OCI-LY1 (cell line): ENCODE data around the gene PSMD1.

Source experiments
- H2AFZ ChIP-seq: fragments of 200-600 bp; sonication (generic), shearing (Covaris generic); 2 replicates; pipeline ENCODE4 v1.6.0; 2014; ENCODE audit warnings: antibody characterized with exemption, mild to moderate bottlenecking, low read length
- H3F3A ChIP-seq: fragments of 200-600 bp; sonication (generic), shearing (Covaris generic); 2 replicates; pipeline ENCODE4 v1.6.0; 2014; ENCODE audit warnings: mild to moderate bottlenecking, antibody characterized with exemption, low read length, moderate library complexity; ENCODE audit not compliant: insufficient read depth
- H3K27ac ChIP-seq: fragments of 200-600 bp; sonication (generic); 2 replicates; pipeline ENCODE4 v1.5.1; 2014; ENCODE audit warnings: low read length, mixed run types, mild to moderate bottlenecking, low read depth; ENCODE audit not compliant: poor library complexity, severe bottlenecking
- H3K27me3 ChIP-seq: fragments of 200-600 bp; sonication (generic); 2 replicates; pipeline ENCODE4 v1.6.0; 2014; ENCODE audit warnings: antibody characterized with exemption, mild to moderate bottlenecking, low read length, moderate library complexity; ENCODE audit not compliant: insufficient read depth
- H3K36me3 ChIP-seq: fragments of 200-600 bp; sonication (generic); 2 replicates; pipeline ENCODE4 v1.6.1; 2014; ENCODE audit warnings: mild to moderate bottlenecking, antibody characterized with exemption, low read length, moderate library complexity, mixed read lengths; ENCODE audit not compliant: insufficient read depth
- H3K4me1 ChIP-seq: fragments of 200-600 bp; sonication (generic); 2 replicates; pipeline ENCODE4 v1.5.1; 2014; ENCODE audit warnings: mild to moderate bottlenecking, low read length, moderate library complexity; ENCODE audit not compliant: insufficient read depth, severe bottlenecking
- H3K4me2 ChIP-seq: fragments of 200-600 bp; sonication (generic), shearing (Covaris generic); 2 replicates; pipeline ENCODE4 v1.6.1; 2014; ENCODE audit warnings: low read length
- H3K4me3 ChIP-seq: fragments of 200-600 bp; sonication (generic); 2 replicates; pipeline ENCODE4 v1.5.1; 2014; ENCODE audit warnings: low read length, low read depth, mild to moderate bottlenecking, mixed read lengths; ENCODE audit not compliant: poor library complexity, severe bottlenecking
- H3K79me2 ChIP-seq: fragments of 200-600 bp; shearing (Covaris generic); 2 replicates; pipeline ENCODE4 v1.6.1; 2016; ENCODE audit warnings: mixed run types, low read length, mixed read lengths; ENCODE audit not compliant: insufficient read depth
- H3K9ac ChIP-seq: fragments of 200-600 bp; sonication (generic), shearing (Covaris generic); 2 replicates; pipeline ENCODE4 v1.6.1; 2014; ENCODE audit warnings: mild to moderate bottlenecking, low read length, mixed read lengths
- H3K9me2 ChIP-seq: fragments of 200-600 bp; sonication (generic), shearing (Covaris generic); 2 replicates; pipeline ENCODE4 v1.6.1; 2014; ENCODE audit warnings: low read depth, mild to moderate bottlenecking, low read length, mixed read lengths
- H3K9me3 ChIP-seq: fragments of 200-600 bp; shearing (Covaris generic); 2 replicates; pipeline ENCODE4 v1.6.1; 2014; ENCODE audit warnings: low read length, mixed read lengths
- H4K20me1 ChIP-seq: fragments of 200-600 bp; sonication (generic), shearing (Covaris generic); 2 replicates; pipeline ENCODE4 v1.6.0; 2016; ENCODE audit warnings: mild to moderate bottlenecking, low read length; ENCODE audit not compliant: insufficient read depth
- EZH2 ChIP-seq: fragments of 200-600 bp; sonication (generic), shearing (Covaris generic); IDR thresholded peaks from 2 replicates; pipeline ENCODE4 v1.8.0; 2017; ENCODE audit warnings: borderline replicate concordance, mixed run types, mild to moderate bottlenecking, antibody characterized with exemption, low read length, moderate library complexity, mixed read lengths
- TF ChIP-seq, protein P1 (sequence below): fragments of 200-600 bp; sonication (generic), shearing (Covaris generic); IDR thresholded peaks from 2 replicates; pipeline ENCODE4 v1.5.1; 2017; ENCODE audit warnings: mild to moderate bottlenecking, antibody characterized with exemption, low read length, moderate library complexity, mixed read lengths

PSMD1 gene

GRCh38 chr2:231182513-231182899 is 125.8 kb downstream of the PSMD1 start:
- H3K9me2 ChIP-seq = no peaks in the 10 kb centered on the region
- H3K27me3 ChIP-seq = no peaks in the 10 kb centered on the region
- H3K27ac ChIP-seq = no peak overlapping the region
- H3K9ac ChIP-seq = no peak overlapping the region
- peaks cover 29% of the 10 kb centered on the region for H3K4me1 ChIP-seq
- no peak overlapping the region for H3K4me3 ChIP-seq
- H3F3A ChIP-seq = no peaks in the 10 kb centered on the region
- H3K36me3 ChIP-seq = no peaks in the 10 kb centered on the region
- H3K9me3 ChIP-seq = no peaks in the 10 kb centered on the region
- TF ChIP-seq EZH2 = no peak
- TF ChIP-seq, protein P1, sequence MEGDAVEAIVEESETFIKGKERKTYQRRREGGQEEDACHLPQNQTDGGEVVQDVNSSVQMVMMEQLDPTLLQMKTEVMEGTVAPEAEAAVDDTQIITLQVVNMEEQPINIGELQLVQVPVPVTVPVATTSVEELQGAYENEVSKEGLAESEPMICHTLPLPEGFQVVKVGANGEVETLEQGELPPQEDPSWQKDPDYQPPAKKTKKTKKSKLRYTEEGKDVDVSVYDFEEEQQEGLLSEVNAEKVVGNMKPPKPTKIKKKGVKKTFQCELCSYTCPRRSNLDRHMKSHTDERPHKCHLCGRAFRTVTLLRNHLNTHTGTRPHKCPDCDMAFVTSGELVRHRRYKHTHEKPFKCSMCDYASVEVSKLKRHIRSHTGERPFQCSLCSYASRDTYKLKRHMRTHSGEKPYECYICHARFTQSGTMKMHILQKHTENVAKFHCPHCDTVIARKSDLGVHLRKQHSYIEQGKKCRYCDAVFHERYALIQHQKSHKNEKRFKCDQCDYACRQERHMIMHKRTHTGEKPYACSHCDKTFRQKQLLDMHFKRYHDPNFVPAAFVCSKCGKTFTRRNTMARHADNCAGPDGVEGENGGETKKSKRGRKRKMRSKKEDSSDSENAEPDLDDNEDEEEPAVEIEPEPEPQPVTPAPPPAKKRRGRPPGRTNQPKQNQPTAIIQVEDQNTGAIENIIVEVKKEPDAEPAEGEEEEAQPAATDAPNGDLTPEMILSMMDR = no peak
- peak overlapping the region; percentile 11; the same call in 1 of the 2 replicates for H3K4me2 ChIP-seq
- no peak overlapping the region for H2AFZ ChIP-seq
- H3K79me2 ChIP-seq = no peaks in the 10 kb centered on the region
- no peaks in the 10 kb centered on the region for H4K20me1 ChIP-seq

DNA sequence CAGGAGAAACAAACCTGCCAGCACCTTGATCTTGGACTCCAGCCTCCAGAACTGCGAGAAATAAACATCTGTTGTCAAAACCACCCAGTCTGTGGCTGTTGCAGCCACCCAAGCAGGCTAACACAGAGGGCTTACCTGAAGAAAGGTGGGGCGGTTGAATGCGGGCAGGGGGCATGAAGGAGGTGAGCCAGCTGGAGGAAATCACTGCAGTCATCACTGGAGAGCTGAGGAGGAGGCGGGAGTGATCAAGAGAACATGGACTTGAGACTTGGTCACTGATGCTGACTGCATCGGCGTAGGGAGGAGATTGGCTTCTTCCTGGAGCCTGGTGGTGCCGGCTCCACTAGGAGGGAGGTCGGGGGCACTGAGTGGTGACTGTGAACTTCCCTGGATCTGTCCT is 127.2 kb downstream of the PSMD1 start:
- Histone ChIP-seq H3K9me2 (no peaks in the 10 kb centered on the region), H3K4me3 (no peak overlapping the region), H3F3A (no peaks in the 10 kb centered on the region), H3K9ac (no peak overlapping the region), H3K27me3 (no peaks in the 10 kb centered on the region), H4K20me1 (no peaks in the 10 kb centered on the region), H3K4me2 (no peak overlapping the region), H3K9me3 (no peaks in the 10 kb centered on the region), H3K4me1 (peaks cover 26% of the 10 kb centered on the region), H2AFZ (no peak overlapping the region), H3K79me2 (no peaks in the 10 kb centered on the region), H3K27ac (no peak overlapping the region), H3K36me3 (no peaks in the 10 kb centered on the region)
- TF ChIP-seq EZH2 = no peak
- TF ChIP-seq, protein P1 = no peak

DNA sequence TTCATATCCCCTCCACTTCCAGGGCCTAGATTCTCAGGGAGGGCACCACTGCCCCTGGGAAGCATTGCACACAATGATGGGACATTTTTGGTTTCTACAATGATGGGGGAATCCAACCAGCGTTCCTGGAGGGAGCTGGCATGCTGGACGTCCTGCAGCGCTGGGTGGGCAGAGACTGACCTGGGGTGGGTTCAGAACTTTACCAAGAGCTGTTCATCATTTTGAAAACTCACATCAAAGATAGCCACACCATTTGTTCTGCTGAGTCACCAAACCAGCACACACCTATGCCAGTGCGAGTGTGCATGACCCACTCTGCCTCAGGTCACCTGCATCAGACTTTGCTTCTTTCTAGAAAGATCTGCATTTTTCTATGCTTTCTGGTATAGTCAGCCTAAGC is 127.7 kb downstream of the PSMD1 start:
- Histone ChIP-seq H2AFZ (no peak overlapping the region), H3K36me3 (no peaks in the 10 kb centered on the region), H3K9ac (no peak overlapping the region), H3K4me2 (no peak overlapping the region), H4K20me1 (no peaks in the 10 kb centered on the region), H3K79me2 (no peaks in the 10 kb centered on the region), H3K4me1 (peaks cover 22% of the 10 kb centered on the region), H3K9me2 (no peaks in the 10 kb centered on the region), H3K27me3 (no peaks in the 10 kb centered on the region), H3K9me3 (no peaks in the 10 kb centered on the region), H3F3A (no peaks in the 10 kb centered on the region), H3K27ac (no peak overlapping the region), H3K4me3 (no peak overlapping the region)
- TF ChIP-seq, protein P1 = no peak
- no peak for TF ChIP-seq EZH2
